Caco-2 (cell line): ENCODE data around the gene ZPLD1. TPM values are rescaled to one million over a fixed set of nuclear protein-coding genes. Genes with fewer than 3 reads are reported as not detected.

Source experiments
- BruUV-seq: library from RNA; stranded (reverse); fragments of 400-500 nt; replicated peaks from 2 replicates; lab custom pipeline; 2021; lab: Mats Ljungman, UMichigan
- CTCF ChIA-PET: fragments of 300-600 bp; sonication (Branson Sonifier 250); formaldehyde crosslinking; loops from one replicate; lab custom pipeline; 2022; ENCODE audit warnings: antibody characterized with exemption; lab: Charles Lee
- POLR2A ChIA-PET: fragments of 300-600 bp; sonication (Branson Sonifier 250); formaldehyde crosslinking; loops from one replicate; lab custom pipeline; 2022; ENCODE audit warnings: antibody characterized with exemption; lab: Charles Lee
- DNase-seq, 2 experiments: peaks; one replicate each; pipeline versions ENCODE4 v3.0.0 to v3.0.0-alpha.2; 2020 to 2022
- H3K27me3 ChIP-seq: replicated peaks from 2 replicates; pipeline ENCODE4 v1.6.0; 2011; ENCODE audit warnings: low read length; ENCODE audit not compliant: control insufficient read depth, insufficient read depth
- H3K36me3 ChIP-seq: 2 replicates; pipeline ENCODE4 v1.5.1; 2011; ENCODE audit warnings: low read length; ENCODE audit not compliant: control insufficient read depth, insufficient read depth
- H3K4me1 ChIP-seq: fragments of 250-450 bp; sonication (Bioruptor Pico); 2 replicates; pipeline ENCODE4 v1.5.1; 2020; ENCODE audit warnings: mild to moderate bottlenecking
- H3K4me3 ChIP-seq: 2 replicates; pipeline ENCODE4 v1.5.1; 2011; ENCODE audit warnings: low read depth, mild to moderate bottlenecking, control low read depth, low read length
- H3K9me3 ChIP-seq: fragments of 250-450 bp; sonication (Bioruptor Pico); 2 replicates; pipeline ENCODE4 v1.5.1; 2020; ENCODE audit warnings: mild to moderate bottlenecking, moderate library complexity
- H3K27ac Mint-ChIP-seq: one replicate; pipeline ENCODE4 v1.8.0; 2022; ENCODE audit warnings: mixed read lengths; ENCODE audit not compliant: unreplicated experiment
- H3K27me3 Mint-ChIP-seq: one replicate; pipeline ENCODE4 v1.8.0; 2022; ENCODE audit warnings: mixed read lengths; ENCODE audit not compliant: insufficient read depth, unreplicated experiment
- H3K36me3 Mint-ChIP-seq: one replicate; pipeline ENCODE4 v1.8.0; 2022; ENCODE audit warnings: mild to moderate bottlenecking, mixed read lengths; ENCODE audit not compliant: insufficient read depth, unreplicated experiment
- H3K4me1 Mint-ChIP-seq: one replicate; pipeline ENCODE4 v1.8.0; 2022; ENCODE audit warnings: low read depth, mixed read lengths; ENCODE audit not compliant: unreplicated experiment
- H3K4me3 Mint-ChIP-seq: one replicate; pipeline ENCODE4 v1.8.0; 2022; ENCODE audit warnings: mild to moderate bottlenecking, moderate library complexity, mixed read lengths; ENCODE audit not compliant: unreplicated experiment
- H3K9me3 Mint-ChIP-seq: one replicate; pipeline ENCODE4 v1.8.0; 2022; ENCODE audit warnings: mixed read lengths; ENCODE audit not compliant: unreplicated experiment
- CTCF ChIP-seq, 2 experiments: fragments of 200-600 bp in 1 of 2; IDR thresholded peaks; 1 replicate in 1 of 2; 2 replicates in 1 of 2; pipeline versions ENCODE4 v1.5.1 to v1.8.0; 2011 to 2022; ENCODE audit warnings: antibody characterized with exemption in 1 of 2, control low read depth in 1 of 2, inconsistent platforms in 1 of 2, low read depth in 1 of 2, low read length in 1 of 2, mild to moderate bottlenecking in 1 of 2, moderate library complexity in 1 of 2; ENCODE audit not compliant: insufficient read depth in 1 of 2, severe bottlenecking in 1 of 2, unreplicated experiment in 1 of 2
- intact Hi-C: fragments of 100-400 bp; cut with micrococcal nuclease; formaldehyde crosslinking; loops from one replicate; pipeline ENCODE4 v1.10.0; 2022; ENCODE audit not compliant: unreplicated experiment
- total RNA-seq: library from RNA; stranded (reverse); gene quantifications from 2 replicates; pipeline ENCODE4 v1.2.3, GENCODE V29; 2022

The ZPLD1 gene
- total RNA-seq, 1 experiment from 2014 or later = not detected

- Mint-ChIP-seq H3K36me3 (no peaks in the 10 kb centered on the region), H3K4me1 (no peaks in the 10 kb centered on the region), H3K27me3 (peaks cover 2% of the 10 kb centered on the region), H3K9me3 (no peaks in the 10 kb centered on the region), H3K27ac (no peak overlapping the region), H3K4me3 (no peak overlapping the region)
- no peak overlapping the region for H3K4me3 ChIP-seq
- ChIA-PET POLR2A (no interaction called here), CTCF (no interaction called here)
- no peaks in the 10 kb centered on the region for H3K27me3 ChIP-seq
- no peaks in the 10 kb centered on the region for H3K36me3 ChIP-seq
- intact Hi-C loops = no loop called here
- BruUV-seq = no TSS peak
- TF ChIP-seq CTCF (IDR thresholded peaks at IDR 0.05; ENCODE audit: insufficient read depth in 1 of 2, low read depth in 1 of 2, low read length in 1 of 2, severe bottlenecking in 1 of 2, unreplicated experiment in 1 of 2) = no peak
- DNase-seq = no peak
- no peaks in the 10 kb centered on the region for H3K4me1 ChIP-seq
- H3K9me3 ChIP-seq = no peaks in the 10 kb centered on the region
Measured at GRCh38 chr3:102410616-102411015, 24.2 kb upstream of the ZPLD1 start.

DNA sequence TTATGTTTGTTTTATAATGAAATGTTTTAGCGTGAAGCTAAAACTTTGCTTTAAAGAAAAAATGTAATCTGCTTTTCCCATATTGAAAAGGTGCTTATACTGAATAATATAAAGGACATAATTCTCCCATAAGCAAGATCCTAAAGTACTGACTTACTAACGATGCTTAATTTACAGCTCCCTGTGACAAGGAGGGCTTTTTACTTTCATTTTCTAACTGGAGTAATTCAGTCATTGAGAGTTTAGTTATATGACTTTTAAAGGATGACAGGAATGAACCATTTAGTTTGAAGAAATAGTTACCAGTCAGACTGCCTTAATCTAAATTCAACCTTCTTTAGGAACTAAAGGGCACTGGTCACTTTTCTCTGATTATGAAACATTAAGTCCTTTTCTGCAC, 19.3 kb upstream of the ZPLD1 start:
- CTCF ChIA-PET = no interaction called here
- H3K4me3 Mint-ChIP-seq = no peak overlapping the region
- DNase-seq = no peak
- no peaks in the 10 kb centered on the region for H3K4me1 Mint-ChIP-seq
- BruUV-seq = no TSS peak
- no peaks in the 10 kb centered on the region for H3K36me3 Mint-ChIP-seq
- TF ChIP-seq CTCF (IDR thresholded peaks at IDR 0.05; ENCODE audit: insufficient read depth in 1 of 2, low read depth in 1 of 2, low read length in 1 of 2, severe bottlenecking in 1 of 2, unreplicated experiment in 1 of 2) = no peak
- H3K27me3 ChIP-seq = no peaks in the 10 kb centered on the region
- no peaks in the 10 kb centered on the region for H3K9me3 ChIP-seq
- POLR2A ChIA-PET = no interaction called here
- H3K27ac Mint-ChIP-seq = no peak overlapping the region
- H3K9me3 Mint-ChIP-seq = no peaks in the 10 kb centered on the region
- H3K4me3 ChIP-seq = no peak overlapping the region
- H3K36me3 ChIP-seq = no peaks in the 10 kb centered on the region
- intact Hi-C loops = no loop called here
- H3K4me1 ChIP-seq = no peaks in the 10 kb centered on the region
- H3K27me3 Mint-ChIP-seq = no peaks in the 10 kb centered on the region

DNA sequence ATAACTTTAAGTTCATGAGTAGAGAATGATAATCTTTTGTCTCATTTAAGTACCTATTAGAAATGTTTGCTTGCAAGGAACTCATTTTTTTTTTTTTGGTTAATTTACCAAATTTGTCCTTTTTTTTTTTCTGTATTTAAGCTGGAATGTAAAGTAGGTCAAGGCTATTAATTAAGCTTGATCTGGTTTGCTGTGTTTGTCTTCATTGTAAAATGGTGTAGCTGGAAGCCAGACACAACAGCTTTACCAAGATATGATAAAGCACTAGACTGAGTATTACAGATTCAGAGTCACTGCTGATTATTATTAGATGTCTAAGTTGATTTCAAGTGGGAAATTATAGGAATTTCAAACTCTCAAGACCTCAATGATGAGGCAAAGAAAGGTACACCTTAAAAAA, 15.0 kb upstream of the ZPLD1 start:
- Histone ChIP-seq H3K4me1 (no peaks in the 10 kb centered on the region), H3K27me3 (no peaks in the 10 kb centered on the region), H3K9me3 (no peaks in the 10 kb centered on the region), H3K4me3 (no peak overlapping the region), H3K36me3 (no peaks in the 10 kb centered on the region)
- Mint-ChIP-seq H3K36me3 (no peaks in the 10 kb centered on the region), H3K9me3 (no peaks in the 10 kb centered on the region), H3K27me3 (peaks cover 4% of the 10 kb centered on the region), H3K4me3 (no peak overlapping the region), H3K4me1 (no peaks in the 10 kb centered on the region), H3K27ac (no peak overlapping the region)
- ChIA-PET POLR2A (no interaction called here), CTCF (no interaction called here)
- no peak for TF ChIP-seq CTCF (IDR thresholded peaks at IDR 0.05; ENCODE audit: insufficient read depth in 1 of 2, low read depth in 1 of 2, low read length in 1 of 2, severe bottlenecking in 1 of 2, unreplicated experiment in 1 of 2)
- BruUV-seq = no TSS peak
- intact Hi-C loops = loop anchor here (10.0 kb wide), 1 partner anchor 185 kb away; no protein-coding TSS in a partner anchor
- no peak for DNase-seq
